ENCODE data around the gene F5. TPM values are rescaled to one million over a fixed set of nuclear protein-coding genes. Genes with fewer than 3 reads are reported as not detected.
A peak's percentile ranks its signal among the peaks of the same experiment; 100 is the strongest.

The F5 gene
- total and polyA plus RNA-seq, 2 of the 13 experiments (the other 11 are each of a cell fraction or from before 2014, with no cell fraction given) = 38.3 to 64.0 TPM

GRCh38 chr1:169485431-169486280 lies 100.6 kb downstream of the F5 start, which contains the start of gene SLC19A2 (continued):
- TF ChIP-seq ARHGAP35 (CRISPR knock-in tag; IDR thresholded peaks at IDR 0.05; ENCODE audit: borderline replicate concordance) = 0 out of 2 replicates have a peak, but pooled peaks have one; percentile 42
- no peak for TF ChIP-seq NCOA1 (CRISPR knock-in tag; IDR thresholded peaks at IDR 0.05)
- no peak for TF ChIP-seq THYN1 (CRISPR knock-in tag; IDR thresholded peaks at IDR 0.05; ENCODE audit: borderline replicate concordance, low read depth)
- peak; percentile 55; the same call in 1 of the 2 replicates for TF ChIP-seq ZNF660 (CRISPR knock-in tag; IDR thresholded peaks at IDR 0.05; ENCODE audit: borderline replicate concordance, low read depth)
- peak; percentile 55; the same call in 1 of the 2 replicates for TF ChIP-seq SRY (CRISPR knock-in tag; IDR thresholded peaks at IDR 0.05)
- TF ChIP-seq SP1 (IDR thresholded peaks at IDR 0.05) = no peak
- TF ChIP-seq SP1 (CRISPR knock-in tag; IDR thresholded peaks at IDR 0.05) = peak; percentile 74
- peak; percentile 68 for TF ChIP-seq PRDM15 (CRISPR knock-in tag; IDR thresholded peaks at IDR 0.05)
- TF ChIP-seq SP4 (CRISPR knock-in tag; IDR thresholded peaks at IDR 0.05) = peak; percentile 75
- TF ChIP-seq SUZ12 (IDR thresholded peaks at IDR 0.05; ENCODE audit: low read depth, low read length) = no peak
- peak; percentile 75; the same call in 1 of the 2 replicates for TF ChIP-seq ZHX1 (CRISPR knock-in tag; IDR thresholded peaks at IDR 0.05; ENCODE audit: low read depth)
- no peak; the same call in 1 of the 2 replicates for TF ChIP-seq ZNF33A (CRISPR knock-in tag; IDR thresholded peaks at IDR 0.05; ENCODE audit: borderline replicate concordance)
- TF ChIP-seq ZFP36L2 (CRISPR knock-in tag; IDR thresholded peaks at IDR 0.05) = 0 out of 2 replicates have a peak, but pooled peaks have one; percentile 39
- TF ChIP-seq TEAD2 (CRISPR knock-in tag; IDR thresholded peaks at IDR 0.05) = no peak
- peak; percentile 58; the same call in 1 of the 2 replicates for TF ChIP-seq ZNF615 (CRISPR knock-in tag; IDR thresholded peaks at IDR 0.05; ENCODE audit: borderline replicate concordance)
- peak; percentile 84 for TF ChIP-seq ARNTL (CRISPR knock-in tag; IDR thresholded peaks at IDR 0.05)
- TF ChIP-seq ZMYM4 (CRISPR knock-in tag; IDR thresholded peaks at IDR 0.05) = peak; percentile 98
- peak; percentile 53 for TF ChIP-seq YY1 (IDR thresholded peaks at IDR 0.05; ENCODE audit: insufficient read depth, insufficient replicate concordance, low read depth, low read length)
- TF ChIP-seq ZNF652 (CRISPR knock-in tag; IDR thresholded peaks at IDR 0.05; ENCODE audit: borderline replicate concordance, low read depth) = peak; percentile 40; the same call in 1 of the 2 replicates
- no peak for TF ChIP-seq ZNF337 (CRISPR knock-in tag; IDR thresholded peaks at IDR 0.05; ENCODE audit: borderline replicate concordance, low read depth)
- TF ChIP-seq THAP8 (CRISPR knock-in tag; IDR thresholded peaks at IDR 0.05; ENCODE audit: borderline replicate concordance) = peak; percentile 82; the same call in 1 of the 2 replicates
- 0 out of 2 replicates have a peak, but pooled peaks have one; percentile 39 for TF ChIP-seq JUN (CRISPR knock-in tag; IDR thresholded peaks at IDR 0.05)

Measured in HepG2 (cell line).